ENCODE results near the gene NTN4.

DNA sequence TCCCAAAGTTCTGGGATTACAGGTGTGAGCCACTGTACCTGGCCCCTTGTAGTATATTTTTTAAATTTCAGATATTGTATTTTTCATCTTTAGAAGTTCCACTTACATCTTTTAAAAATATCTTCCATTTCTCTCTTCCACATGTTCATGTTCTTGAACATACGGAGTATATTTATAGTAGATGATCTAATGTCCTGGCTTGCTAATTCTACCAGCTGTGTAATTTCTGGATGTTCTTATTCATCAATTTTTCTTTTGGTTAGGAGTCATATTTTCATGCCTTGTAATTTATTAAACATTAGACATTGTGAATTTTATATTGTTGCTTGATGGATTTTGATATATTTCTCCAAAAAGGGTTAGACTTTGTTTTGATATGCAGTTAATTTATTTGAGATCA is 30.8 kb downstream of the NTN4 start:
- TF ChIP-seq, protein P1, sequence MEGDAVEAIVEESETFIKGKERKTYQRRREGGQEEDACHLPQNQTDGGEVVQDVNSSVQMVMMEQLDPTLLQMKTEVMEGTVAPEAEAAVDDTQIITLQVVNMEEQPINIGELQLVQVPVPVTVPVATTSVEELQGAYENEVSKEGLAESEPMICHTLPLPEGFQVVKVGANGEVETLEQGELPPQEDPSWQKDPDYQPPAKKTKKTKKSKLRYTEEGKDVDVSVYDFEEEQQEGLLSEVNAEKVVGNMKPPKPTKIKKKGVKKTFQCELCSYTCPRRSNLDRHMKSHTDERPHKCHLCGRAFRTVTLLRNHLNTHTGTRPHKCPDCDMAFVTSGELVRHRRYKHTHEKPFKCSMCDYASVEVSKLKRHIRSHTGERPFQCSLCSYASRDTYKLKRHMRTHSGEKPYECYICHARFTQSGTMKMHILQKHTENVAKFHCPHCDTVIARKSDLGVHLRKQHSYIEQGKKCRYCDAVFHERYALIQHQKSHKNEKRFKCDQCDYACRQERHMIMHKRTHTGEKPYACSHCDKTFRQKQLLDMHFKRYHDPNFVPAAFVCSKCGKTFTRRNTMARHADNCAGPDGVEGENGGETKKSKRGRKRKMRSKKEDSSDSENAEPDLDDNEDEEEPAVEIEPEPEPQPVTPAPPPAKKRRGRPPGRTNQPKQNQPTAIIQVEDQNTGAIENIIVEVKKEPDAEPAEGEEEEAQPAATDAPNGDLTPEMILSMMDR (IDR thresholded peaks at IDR 0.05; ENCODE audit: low read length): no peak
- no peak for TF ChIP-seq EZH2 (IDR thresholded peaks at IDR 0.05; ENCODE audit: borderline replicate concordance, low read length)

All from OCI-LY1 (cell line).